Measurements from ENCODE around the gene ZNF160. TPM values are rescaled to one million over a fixed set of nuclear protein-coding genes. Genes with fewer than 3 reads are reported as not detected.

ZNF160 gene
- total and polyA plus RNA-seq, 4 donors, result 16.7 to 86.9 (median 22.4) TPM

GRCh38 chr19:53079313-53079924, 23.8 kb downstream of the ZNF160 start:
- Histone ChIP-seq H3K36me3 (ENCODE audit: control insufficient read depth in 4 of 4, insufficient read depth in 4 of 4, low read length in 4 of 4) (peaks cover 10 to 33% (median 21%) of the 10 kb centered on the region in 4 donors), H3K9ac (ENCODE audit: insufficient read depth in 1 of 2, low read length in 2 of 2) (no peak overlapping the region), H3K27ac (ENCODE audit: low read depth in 1 of 2, low read length in 1 of 2) (peak overlapping the region in 1 of 2 donors; percentile 77), H3K4me1 (ENCODE audit: control insufficient read depth in 5 of 5, insufficient read depth in 5 of 5, low read length in 5 of 5) (peaks cover 0 to 5% (median 0%) of the 10 kb centered on the region in 5 donors), H3K27me3 (ENCODE audit: control insufficient read depth in 3 of 3, insufficient read depth in 3 of 3, low read length in 2 of 3) (no peaks in the 10 kb centered on the region), H3K9me3 (ENCODE audit: control insufficient read depth in 4 of 4, insufficient read depth in 3 of 4, low read length in 3 of 4) (peaks cover 0 to 20% (median 3%) of the 10 kb centered on the region in 4 donors), H3K4me3 (no peak overlapping the region)
- WGBS, 2 donors, result 83 to 92% methylated on average over 8 of the region's 8 CpGs
- no peak for TF ChIP-seq CTCF (IDR thresholded peaks at IDR 0.05; ENCODE audit: control extremely low read depth, extremely low read depth)
- no peak for ATAC-seq (ENCODE audit: insufficient read depth, low FRiP score)
- DNase-seq, result no peak

DNA sequence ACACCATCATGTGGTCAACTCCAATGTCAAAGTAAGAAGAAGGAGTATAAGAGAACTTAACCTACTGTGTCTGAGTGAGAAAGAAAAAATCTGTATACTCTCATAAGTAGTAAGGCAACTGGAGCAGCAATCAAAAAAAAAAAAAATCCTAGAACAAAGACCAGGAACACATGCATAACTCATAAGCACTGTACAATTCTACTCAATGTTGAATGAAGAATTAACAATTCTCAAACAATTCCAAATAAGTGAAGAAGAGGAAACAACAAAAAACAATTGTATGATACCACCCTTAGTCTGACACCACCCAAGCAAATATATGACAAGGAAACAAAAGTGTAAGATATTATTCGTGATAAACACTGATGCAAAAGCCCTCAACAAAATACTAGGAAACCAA, 24.6 kb downstream of the ZNF160 start:
- WGBS, 2 donors, result 76 to 85% methylated on average over 1 of the region's 1 CpG
- Histone ChIP-seq H3K27ac (ENCODE audit: low read depth in 1 of 2, low read length in 1 of 2) (peak overlapping the region in 1 of 2 donors; percentile 77), H3K27me3 (ENCODE audit: control insufficient read depth in 3 of 3, insufficient read depth in 3 of 3, low read length in 2 of 3) (no peaks in the 10 kb centered on the region), H3K4me3 (no peak overlapping the region), H3K36me3 (ENCODE audit: control insufficient read depth in 4 of 4, insufficient read depth in 4 of 4, low read length in 4 of 4) (peaks cover 12 to 27% (median 22%) of the 10 kb centered on the region in 4 donors), H3K9ac (ENCODE audit: insufficient read depth in 1 of 2, low read length in 2 of 2) (no peak overlapping the region), H3K9me3 (ENCODE audit: control insufficient read depth in 4 of 4, insufficient read depth in 3 of 4, low read length in 3 of 4) (peaks cover 0 to 22% (median 3%) of the 10 kb centered on the region in 4 donors), H3K4me1 (ENCODE audit: control insufficient read depth in 5 of 5, insufficient read depth in 5 of 5, low read length in 5 of 5) (peaks cover 0 to 5% (median 0%) of the 10 kb centered on the region in 5 donors)
- no peak for TF ChIP-seq CTCF (IDR thresholded peaks at IDR 0.05; ENCODE audit: control extremely low read depth, extremely low read depth)
- ATAC-seq (ENCODE audit: insufficient read depth, low FRiP score) (no peak), DNase-seq (no peak)

- Histone ChIP-seq H3K4me1 (ENCODE audit: control insufficient read depth in 5 of 5, insufficient read depth in 5 of 5, low read length in 5 of 5) (peaks cover 0 to 5% (median 0%) of the 10 kb centered on the region in 5 donors), H3K27me3 (ENCODE audit: control insufficient read depth in 3 of 3, insufficient read depth in 3 of 3, low read length in 2 of 3) (no peaks in the 10 kb centered on the region), H3K27ac (ENCODE audit: low read depth in 1 of 2, low read length in 1 of 2) (peak overlapping the region in 1 of 2 donors; percentile 30), H3K9ac (ENCODE audit: insufficient read depth in 1 of 2, low read length in 2 of 2) (no peak overlapping the region), H3K36me3 (ENCODE audit: control insufficient read depth in 4 of 4, insufficient read depth in 4 of 4, low read length in 4 of 4) (peaks cover 17 to 37% (median 26%) of the 10 kb centered on the region in 4 donors), H3K4me3 (no peak overlapping the region), H3K9me3 (ENCODE audit: control insufficient read depth in 4 of 4, insufficient read depth in 3 of 4, low read length in 3 of 4) (peaks cover 0 to 19% (median 2%) of the 10 kb centered on the region in 4 donors)
- DNase-seq (peak; percentile 76 to 78 (median 77)), ATAC-seq (ENCODE audit: insufficient read depth, low FRiP score) (no peak)
- TF ChIP-seq CTCF (IDR thresholded peaks at IDR 0.05; ENCODE audit: control extremely low read depth, extremely low read depth), result peak; percentile 43
- 50 to 51% methylated on average over 10 of the region's 10 CpGs for WGBS, 2 donors
Measured at GRCh38 chr19:53076984-53077383, 26.2 kb downstream of the ZNF160 start.
